NCI-H2171 (cell line): Measurements from ENCODE around the gene MAP4K4.

Experiments
- DNase-seq: peaks from one replicate; lab custom pipeline; 2025; lab: John Stamatoyannopoulos, UW

Gene MAP4K4

GRCh38 chr2:101722864-101723263 is 25.4 kb downstream of the MAP4K4 start:
- DNase-seq: no peak

- DNase-seq: no peak
Observed at GRCh38 chr2:101723371-101724124, 26.0 kb downstream of the MAP4K4 start.

DNA sequence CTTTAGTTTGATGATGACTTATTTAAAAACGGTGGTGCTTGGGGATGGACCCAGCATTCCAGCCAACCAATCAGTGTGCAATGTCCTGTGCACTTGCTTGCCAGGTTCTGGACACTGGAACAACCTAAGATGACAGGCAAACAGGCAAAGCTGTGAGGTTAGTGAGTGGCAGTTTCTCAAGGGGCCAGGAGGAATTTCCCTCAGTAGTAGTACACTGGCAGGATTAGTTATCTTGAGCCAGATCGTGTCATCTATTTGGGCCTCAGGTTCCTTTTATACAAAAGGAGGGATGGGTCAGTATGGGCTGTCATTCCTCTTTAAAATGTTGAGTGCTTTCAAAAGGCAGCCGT is 26.6 kb downstream of the MAP4K4 start:
- DNase-seq: no peak

DNA sequence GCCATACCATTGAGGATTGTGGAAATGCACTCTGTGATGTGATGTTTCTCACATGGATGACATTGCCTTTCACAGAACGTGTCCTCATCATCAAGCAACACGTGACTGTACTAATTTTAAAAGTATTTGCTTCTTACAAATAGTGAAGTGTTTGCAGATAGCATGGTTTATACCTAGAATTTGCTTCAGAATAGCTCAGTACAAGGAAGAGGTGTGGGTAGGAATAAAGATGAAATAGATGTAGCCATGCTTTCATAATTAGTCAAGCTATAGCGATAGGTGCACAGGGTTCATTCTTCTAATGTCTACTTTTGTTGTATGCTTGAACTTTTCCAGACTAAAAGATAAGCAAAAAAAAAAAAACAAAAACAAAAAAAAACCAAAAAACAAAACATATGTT is 27.5 kb downstream of the MAP4K4 start:
- no peak for DNase-seq

DNA sequence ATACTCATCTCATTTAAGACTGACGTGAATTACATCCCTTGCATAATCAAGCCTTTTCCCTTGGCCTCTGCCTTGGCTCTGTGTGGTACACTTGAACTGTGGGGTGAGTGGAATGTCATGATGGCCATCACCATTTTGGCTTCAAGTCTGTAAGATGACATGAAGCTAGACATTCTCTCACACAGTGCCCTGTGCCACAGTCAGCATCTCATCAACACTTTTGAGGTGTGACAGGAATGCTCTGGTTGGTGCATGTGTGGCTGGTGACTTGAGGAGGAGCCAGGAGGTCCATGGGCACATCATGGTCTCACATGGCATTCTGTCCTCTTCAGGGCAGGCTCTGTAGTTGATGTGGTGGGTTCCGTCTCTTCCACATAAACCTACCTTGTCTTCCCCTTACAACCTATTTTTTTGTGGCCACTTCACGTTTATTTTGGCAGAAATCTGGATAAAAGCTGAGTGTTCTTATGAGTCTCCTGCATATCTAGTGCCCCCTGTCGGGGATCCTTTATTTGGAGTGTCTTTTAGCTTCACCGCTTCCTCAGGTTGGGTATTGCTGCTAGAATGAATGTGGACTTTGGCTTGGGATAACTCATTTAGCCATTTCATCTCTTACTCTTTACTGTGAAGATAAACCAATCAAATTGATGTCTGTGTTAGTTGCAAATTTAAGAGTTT is 28.1 kb downstream of the MAP4K4 start:
- DNase-seq: no peak

- no peak for DNase-seq
Observed at GRCh38 chr2:101728865-101729264, 31.4 kb downstream of the MAP4K4 start.

DNA sequence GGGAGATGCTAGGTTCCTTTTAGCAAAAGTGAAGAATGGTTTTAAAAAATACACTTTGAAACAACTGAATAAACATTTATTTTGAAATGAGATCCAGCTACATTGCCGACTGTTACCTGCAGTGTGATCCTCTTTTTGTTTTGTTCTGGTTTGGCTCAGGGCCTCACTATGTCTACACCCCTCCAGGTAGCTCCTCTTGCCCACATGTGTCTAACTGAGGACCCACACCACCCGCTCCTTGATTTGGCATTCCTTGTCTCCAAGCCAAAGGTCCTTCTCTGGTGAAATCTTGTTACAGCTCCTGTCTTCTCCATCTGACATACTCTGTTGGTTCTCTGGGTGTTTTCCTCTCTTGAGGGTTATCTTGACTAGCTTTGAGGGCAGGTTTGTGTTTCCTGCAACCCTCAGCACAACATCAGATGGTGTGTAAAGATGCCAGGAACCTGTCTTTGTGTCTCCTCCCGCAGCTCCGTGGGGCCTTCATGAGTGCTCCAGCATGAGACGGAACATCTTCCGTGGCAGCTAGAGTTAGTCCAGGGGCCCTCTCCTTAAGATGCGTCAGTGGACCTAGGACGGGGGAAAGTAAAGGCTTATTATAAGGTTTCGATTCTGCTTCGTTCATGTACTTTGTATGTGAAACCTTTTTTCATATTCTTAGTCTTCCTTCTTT is 32.1 kb downstream of the MAP4K4 start:
- DNase-seq: no peak

DNA sequence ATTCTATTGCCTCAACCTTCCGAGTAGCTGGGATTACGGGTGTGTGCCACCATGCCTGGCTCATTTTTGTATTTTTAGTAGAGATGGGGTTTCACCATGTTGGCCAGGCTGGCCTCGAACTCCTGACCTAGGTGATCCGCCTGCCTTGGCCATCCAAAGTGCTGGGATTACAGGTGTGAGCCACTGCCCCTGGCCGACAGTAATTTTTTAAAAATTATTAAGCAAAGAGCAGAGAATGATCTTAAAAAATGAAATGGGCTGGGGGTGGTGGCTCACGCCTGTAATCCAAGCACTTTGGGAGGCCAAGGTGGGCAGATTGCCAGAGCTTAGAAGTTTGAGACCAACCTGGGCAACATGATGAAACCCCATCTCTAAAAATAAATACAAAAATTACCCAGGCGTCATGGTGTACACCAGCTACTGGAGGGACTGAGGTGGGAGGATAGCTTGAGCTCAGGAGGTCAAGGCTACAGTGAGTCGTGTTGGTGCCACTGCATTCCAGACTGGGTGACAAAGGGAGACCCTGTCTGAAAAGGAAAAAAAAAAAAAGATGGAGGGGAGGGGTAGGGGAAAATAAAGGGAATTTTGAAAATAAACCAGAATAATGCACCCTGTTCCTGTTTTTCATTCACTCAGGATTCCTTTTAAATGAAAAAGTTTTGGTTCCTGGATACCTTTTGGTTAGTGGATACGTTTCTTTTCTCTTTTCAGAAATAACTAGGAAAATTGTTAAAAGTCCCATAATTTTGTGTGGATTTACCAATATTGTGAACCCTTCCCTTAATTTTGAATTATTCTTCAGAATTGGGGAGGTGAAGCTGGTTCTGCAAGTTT is 33.9 kb downstream of the MAP4K4 start:
- no peak for DNase-seq

DNA sequence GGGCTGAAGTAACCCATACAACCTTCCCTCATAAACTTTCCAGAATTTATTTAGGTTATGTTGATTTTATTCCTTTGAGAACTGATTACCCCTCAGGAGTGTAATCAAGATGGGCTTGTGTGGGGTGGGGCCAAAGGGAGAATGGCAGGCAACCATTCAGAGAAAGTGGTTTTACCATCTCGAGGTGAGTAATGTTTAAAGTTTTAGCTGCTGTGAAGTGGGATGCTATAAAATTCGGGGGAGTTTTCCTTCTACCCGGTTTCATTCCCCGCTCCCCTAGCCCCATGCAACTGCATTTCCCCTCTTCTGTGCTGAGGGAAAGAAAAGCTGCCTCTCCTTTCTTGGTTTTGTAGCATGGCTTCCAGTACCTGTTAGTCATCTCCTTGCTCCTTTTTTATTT is 34.7 kb downstream of the MAP4K4 start:
- DNase-seq: no peak

GRCh38 chr2:101732773-101733256 is 35.3 kb downstream of the MAP4K4 start:
- no peak for DNase-seq

- no peak for DNase-seq
Observed at GRCh38 chr2:101733257-101733993, 35.9 kb downstream of the MAP4K4 start.

DNA sequence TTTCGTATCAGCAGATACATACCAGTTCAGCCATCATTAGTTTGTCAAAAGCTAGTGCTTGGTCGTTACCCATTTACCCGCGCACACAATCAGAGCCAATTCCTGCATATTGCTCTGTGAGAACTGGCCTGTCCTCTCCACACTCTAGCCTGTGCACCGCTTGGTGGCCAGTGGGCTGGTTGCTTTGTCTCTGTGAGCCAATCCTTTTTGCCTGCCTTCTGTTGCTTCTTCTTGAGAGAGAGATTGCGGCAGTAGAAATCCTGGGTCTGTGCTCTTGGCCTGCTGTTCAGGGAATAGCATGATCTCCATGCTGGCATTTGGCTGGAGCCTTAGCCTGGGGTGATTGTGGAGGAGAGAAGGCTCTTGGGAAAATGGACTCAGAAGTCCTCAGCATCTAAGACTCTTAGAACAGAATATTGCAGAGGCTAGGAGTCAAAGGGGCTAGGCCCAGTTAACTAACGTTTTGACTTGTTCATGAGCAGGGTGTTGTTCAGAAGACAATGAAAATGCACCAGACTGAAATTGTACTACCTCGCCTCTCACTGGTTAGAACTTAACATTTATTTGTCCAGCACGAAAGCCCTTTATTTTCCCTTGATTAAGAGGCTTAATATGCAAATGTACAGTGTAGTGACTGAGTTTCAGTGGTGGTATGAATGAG is 37.1 kb downstream of the MAP4K4 start:
- DNase-seq: no peak

DNA sequence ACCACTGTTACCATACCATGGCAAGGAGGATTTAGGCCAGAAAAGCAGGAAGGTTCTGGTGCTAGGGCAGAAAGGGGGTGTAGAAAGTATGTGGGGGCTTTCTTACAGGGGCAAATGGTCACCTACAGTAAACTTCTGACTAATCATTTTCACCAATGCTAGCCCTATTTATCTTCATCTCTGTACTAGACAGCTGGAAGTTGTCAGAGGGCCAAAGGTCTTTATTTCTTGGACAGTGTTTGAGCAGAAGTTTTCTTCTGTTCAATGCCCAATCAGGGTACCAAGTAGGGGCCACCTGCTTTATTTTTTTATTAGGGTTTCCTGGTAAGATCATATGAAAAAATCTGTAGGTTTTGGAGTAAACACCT is 37.6 kb downstream of the MAP4K4 start:
- no peak for DNase-seq

GRCh38 chr2:101736233-101736632 is 38.7 kb downstream of the MAP4K4 start:
- DNase-seq: no peak

GRCh38 chr2:101736861-101737291 is 39.4 kb downstream of the MAP4K4 start:
- DNase-seq: no peak

DNA sequence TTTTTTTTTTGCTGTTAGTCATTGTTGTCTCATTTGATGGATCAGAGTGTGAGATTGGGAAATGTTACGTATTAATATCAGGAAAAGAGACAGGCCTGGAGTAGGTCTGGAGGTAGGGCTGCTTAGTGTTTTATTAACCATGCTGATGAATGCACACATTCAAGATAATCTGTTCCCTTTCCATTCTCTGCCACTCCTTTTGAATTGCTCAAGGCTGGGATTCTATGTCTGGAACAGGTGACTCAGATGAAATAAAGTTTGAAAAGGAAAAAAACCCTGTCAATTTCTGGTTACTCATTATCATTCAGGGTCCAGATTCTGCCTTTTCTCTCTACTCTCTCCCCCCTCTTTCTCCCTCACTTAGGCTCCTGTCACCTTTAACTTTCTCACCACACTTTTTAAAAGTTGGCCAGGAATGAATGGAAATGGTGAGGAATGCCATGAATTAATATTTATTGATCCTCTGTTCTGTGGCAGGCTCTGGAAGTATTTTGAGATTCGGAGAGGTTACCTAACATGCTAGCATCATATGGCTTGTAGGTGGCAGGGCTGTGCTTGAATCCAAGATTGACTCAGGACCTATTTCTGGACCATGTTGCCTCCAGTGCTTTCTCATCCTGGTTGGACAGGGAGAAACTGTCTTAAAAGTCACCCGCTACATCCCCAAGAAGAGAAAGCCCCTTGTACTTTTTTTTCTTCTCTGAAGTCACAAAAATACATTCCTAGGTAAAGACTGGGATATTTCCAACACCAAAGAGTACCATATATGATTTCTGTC is 40.2 kb downstream of the MAP4K4 start:
- no peak for DNase-seq

GRCh38 chr2:101738649-101739048 is 41.1 kb downstream of the MAP4K4 start:
- no peak for DNase-seq

- DNase-seq: no peak
Observed at GRCh38 chr2:101740555-101740964, 43.1 kb downstream of the MAP4K4 start.

- DNase-seq: no peak
Observed at GRCh38 chr2:101741775-101742520, 44.4 kb downstream of the MAP4K4 start.
